Endothelial cell of umbilical vein (primary cell): ENCODE data around the gene POLR1H. TPM values are rescaled to one million over a fixed set of nuclear protein-coding genes. Genes with fewer than 3 reads are reported as not detected.

ENCODE experiments used
- BruUV-seq: library from RNA; stranded (reverse); fragments of 400-500 nt; replicated peaks from 2 replicates; lab custom pipeline; 2021; lab: Mats Ljungman, UMichigan
- CTCF ChIA-PET: fragments of 300-600, 350-600 bp; sonication (Branson Sonifier 250); formaldehyde crosslinking; loops from one replicate; lab custom pipeline; 2021; ENCODE audit warnings: antibody characterized with exemption, inconsistent platforms; lab: Charles Lee
- POLR2A ChIA-PET: fragments of 300-600, 350-600 bp; sonication (Branson Sonifier 250); formaldehyde crosslinking; loops from one replicate; lab custom pipeline; 2021; ENCODE audit warnings: antibody characterized with exemption, inconsistent platforms; lab: Charles Lee
- DNase-seq: peaks from one replicate; pipeline ENCODE4 v3.0.0-alpha.2; 2011; ENCODE audit warnings: low read depth, low spot score
- FAIRE-seq: peaks from 2 replicates; lab custom pipeline; 2011; peaks lifted over from hg19 to GRCh38; lab: Jason Lieb, UNC
- H2AFZ ChIP-seq: 2 replicates; pipeline ENCODE4 v1.6.0; 2012; ENCODE audit warnings: low read depth, low read length, control low read depth, inconsistent platforms
- H3K27ac ChIP-seq: 2 replicates; pipeline ENCODE4 v1.5.1; 2011; ENCODE audit warnings: low read depth, mild to moderate bottlenecking, control low read depth, low read length, moderate library complexity; ENCODE audit not compliant: insufficient read depth
- H3K27me3 ChIP-seq, 2 experiments: 2 replicates each; pipeline versions ENCODE4 v1.6.0 to v1.6.1; 2011; ENCODE audit warnings: low read length in 2 of 2, mixed read lengths in 1 of 2; ENCODE audit not compliant: control insufficient read depth in 2 of 2, insufficient read depth in 2 of 2
- H3K36me3 ChIP-seq, 2 experiments: 2 replicates in 1 of 2; 3 replicates in 1 of 2; pipeline ENCODE4 v1.5.1; 2011; ENCODE audit warnings: low read length in 2 of 2, mild to moderate bottlenecking in 1 of 2, moderate library complexity in 1 of 2; ENCODE audit not compliant: control insufficient read depth in 2 of 2, insufficient read depth in 2 of 2; ENCODE audit errors: extremely low read depth in 1 of 2
- H3K4me1 ChIP-seq: 3 replicates; pipeline ENCODE4 v1.5.1; 2011; ENCODE audit warnings: mild to moderate bottlenecking, low read length; ENCODE audit not compliant: control insufficient read depth, insufficient read depth; ENCODE audit errors: extremely low read depth
- H3K4me2 ChIP-seq: 2 replicates; pipeline ENCODE4 v1.6.1; 2011; ENCODE audit warnings: low read length, control low read depth, mixed read lengths; ENCODE audit not compliant: insufficient read depth
- H3K4me3 ChIP-seq, 3 experiments: fragments of 200-600 bp in 1 of 3; sonication (generic), shearing (Covaris generic) in 1 of 3; replicated peaks in 1 of 3; 2 replicates each; pipeline ENCODE4 v1.5.1; 2011 to 2016; ENCODE audit warnings: control low read depth in 3 of 3, low read length in 3 of 3, mild to moderate bottlenecking in 2 of 3, inconsistent platforms in 1 of 3, low read depth in 1 of 3, moderate library complexity in 1 of 3; ENCODE audit not compliant: insufficient read depth in 1 of 3
- H3K79me2 ChIP-seq: 2 replicates; pipeline ENCODE4 v1.6.0; 2012; ENCODE audit warnings: low read length, inconsistent platforms; ENCODE audit not compliant: control insufficient read depth, insufficient read depth
- H3K9ac ChIP-seq: replicated peaks from 2 replicates; pipeline ENCODE3; 2011; ENCODE audit warnings: low read length, control low read depth; ENCODE audit not compliant: insufficient read depth; ENCODE audit errors: extremely low read depth
- H3K9me1 ChIP-seq: replicated peaks from 3 replicates; pipeline ENCODE4 v1.6.0; 2011; ENCODE audit warnings: mild to moderate bottlenecking, low read length; ENCODE audit not compliant: control insufficient read depth, insufficient read depth; ENCODE audit errors: extremely low read depth
- H3K9me3 ChIP-seq: replicated peaks from 2 replicates; pipeline ENCODE4 v1.5.1; 2012; ENCODE audit warnings: low read length, inconsistent platforms; ENCODE audit not compliant: control insufficient read depth, insufficient read depth
- H4K20me1 ChIP-seq: replicated peaks from 2 replicates; pipeline ENCODE3; 2011; ENCODE audit warnings: mild to moderate bottlenecking, low read length; ENCODE audit not compliant: control insufficient read depth, insufficient read depth; ENCODE audit errors: extremely low read depth
- CTCF ChIP-seq, 2 donors: IDR thresholded peaks; 1 replicate in 1 of 2; 2 replicates in 1 of 2; pipeline ENCODE4 v1.5.1; 2011; ENCODE audit warnings: low read length in 2 of 2, mild to moderate bottlenecking in 2 of 2, moderate library complexity in 2 of 2, control low read depth in 1 of 2, inconsistent platforms in 1 of 2, low read depth in 1 of 2; ENCODE audit not compliant: insufficient read depth in 1 of 2; ENCODE audit errors: extremely low read depth in 1 of 2
- EZH2 ChIP-seq: IDR thresholded peaks from 2 replicates; pipeline ENCODE4 v1.6.1; 2012; ENCODE audit warnings: borderline replicate concordance, low read depth, mild to moderate bottlenecking, moderate library complexity, low read length, inconsistent platforms; ENCODE audit not compliant: severe bottlenecking
- FOS ChIP-seq: IDR thresholded peaks from 2 replicates; pipeline ENCODE4 v1.6.1; 2011; ENCODE audit warnings: mild to moderate bottlenecking, low read length, moderate library complexity, borderline replicate concordance; ENCODE audit not compliant: insufficient read depth
- GATA2 ChIP-seq: IDR thresholded peaks from 2 replicates; pipeline ENCODE4 v1.7.0; 2011; ENCODE audit warnings: low read depth, mild to moderate bottlenecking, moderate library complexity, mixed read lengths, low read length; ENCODE audit not compliant: insufficient read length, insufficient read depth
- JUN ChIP-seq: IDR thresholded peaks from 2 replicates; pipeline ENCODE4 v1.6.1; 2011; ENCODE audit warnings: borderline replicate concordance, low read depth; ENCODE audit not compliant: insufficient read length, insufficient read depth
- MAX ChIP-seq: IDR thresholded peaks from 2 replicates; pipeline ENCODE4 v1.6.1; 2011; ENCODE audit not compliant: insufficient read depth, insufficient read length
- MYC ChIP-seq: IDR thresholded peaks from one replicate; pipeline ENCODE4 v1.6.1; 2011; ENCODE audit warnings: mild to moderate bottlenecking, low read depth, low read length
- POLR2A ChIP-seq: IDR thresholded peaks from 2 replicates; pipeline ENCODE4 v1.6.1; 2012; ENCODE audit warnings: low read depth, mild to moderate bottlenecking, control low read depth, low read length
- POLR2AphosphoS5 ChIP-seq: IDR thresholded peaks from 2 replicates; pipeline ENCODE4 v1.6.1; 2012; ENCODE audit warnings: low read depth, mild to moderate bottlenecking, control low read depth, low read length, moderate library complexity; ENCODE audit not compliant: insufficient read depth
- dilution Hi-C: fragments of 300-500 bp; cut with MboI; formaldehyde crosslinking; loops from one replicate; pipeline ENCODE4 v1.15.0; 2019; ENCODE audit warnings: low sequenced_read_pairs; ENCODE audit not compliant: extremely low pct_ligation_motif_present
- intact Hi-C: fragments of 100-400 bp; cut with micrococcal nuclease; formaldehyde crosslinking; loops from one replicate; pipeline ENCODE4 v1.10.0; 2022
- polyA plus RNA-seq, 4 experiments: library from polyadenylated mRNA; depleted of rRNA in 3 of 4; stranded (reverse) in 3 of 4; unstranded in 1 of 4; fragments of >200 nt; gene quantifications; 2 replicates each; pipeline versions ENCODE4 v1.2.1 to v1.2.3, GENCODE V29; 2011 to 2012; ENCODE audit warnings: missing spikeins in 1 of 4
- total RNA-seq: library from RNA; stranded (reverse); gene quantifications from 2 replicates; pipeline ENCODE4 v1.2.3, GENCODE V29; 2021

Gene POLR1H
- total and polyA plus RNA-seq, 2 donors (not counting 3 experiments of a cell fraction or from before 2014, with no cell fraction given) = 32.5 to 65.3 TPM

- no peaks in the 10 kb centered on the region for H4K20me1 ChIP-seq
- no peak overlapping the region for H3K9ac ChIP-seq
- no peaks in the 10 kb centered on the region for H3K9me3 ChIP-seq
- no peak for FAIRE-seq
- DNase-seq = no peak
- no peaks in the 10 kb centered on the region for H3K27me3 ChIP-seq
- no peak for TF ChIP-seq POLR2A
- TF ChIP-seq FOS = no peak
- TF ChIP-seq MYC = no peak
- no peak for TF ChIP-seq GATA2
- TF ChIP-seq JUN = no peak
- no peak for TF ChIP-seq POLR2AphosphoS5
- no peak for TF ChIP-seq CTCF (IDR thresholded peaks at IDR 0.05; ENCODE audit: extremely low read depth in 1 of 2, insufficient read depth in 1 of 2, low read depth in 1 of 2, low read length in 2 of 2)
- TF ChIP-seq EZH2 = no peak
- TF ChIP-seq MAX = no peak
- POLR2A ChIA-PET = no interaction called here
- dilution Hi-C loops = no loop called here
- H3K9me1 ChIP-seq = no peaks in the 10 kb centered on the region
- H3K79me2 ChIP-seq = peaks cover 5% of the 10 kb centered on the region
- peaks cover 8% of the 10 kb centered on the region for H3K4me1 ChIP-seq
- H3K27ac ChIP-seq = no peak overlapping the region
- CTCF ChIA-PET = interaction anchor here (1.2 kb wide), 1 partner anchor 49 kb away, joined by 3 read pairs; no protein-coding TSS in a partner anchor
- H3K36me3 ChIP-seq = peaks cover 0 to 2% of the 10 kb centered on the region in 2 experiments
- no TSS peak for BruUV-seq
- no peak overlapping the region for H3K4me3 ChIP-seq
- no peak overlapping the region for H3K4me2 ChIP-seq
- H2AFZ ChIP-seq = no peak overlapping the region
- intact Hi-C loops = no loop called here
Measured at GRCh38 chr6:30055513-30055912, 5.6 kb upstream of the POLR1H start.
